Testis (tissue), 2 donors: ENCODE data around the gene RNF19B.

Source experiments
- CTCF ChIP-seq, 3 experiments: fragments of 450-650 bp in 2 of 3; fragments of 200-600 bp in 1 of 3; sonication (generic) in 1 of 3; IDR thresholded peaks; one replicate each; pipeline ENCODE4 v1.5.1; 2016 to 2019; ENCODE audit warnings: antibody characterized with exemption in 3 of 3, mild to moderate bottlenecking in 2 of 3, moderate library complexity in 1 of 3
- POLR2A ChIP-seq: fragments of 450-650 bp; IDR thresholded peaks from one replicate; pipeline ENCODE4 v1.6.1; 2017; ENCODE audit warnings: antibody characterized with exemption, mild to moderate bottlenecking, moderate library complexity

- no peak for TF ChIP-seq POLR2A
- TF ChIP-seq CTCF (IDR thresholded peaks at IDR 0.05), result no peak
Observed at GRCh38 chr1:32948390-32948722, 16.3 kb downstream of the RNF19B start.
